PFSK-1 (cell line): ENCODE results near the gene DNAAF5.

Experiments used
- POLR2AphosphoS5 ChIP-seq: IDR thresholded peaks from 2 replicates; pipeline ENCODE4 v1.6.1; 2012; ENCODE audit warnings: low read depth, mild to moderate bottlenecking, control low read depth, low read length, moderate library complexity
- SIN3A ChIP-seq: IDR thresholded peaks from 2 replicates; pipeline ENCODE4 v1.6.1; 2012; ENCODE audit warnings: mild to moderate bottlenecking, low read length, moderate library complexity, borderline replicate concordance; ENCODE audit not compliant: insufficient read depth
- TAF1 ChIP-seq: IDR thresholded peaks from 2 replicates; pipeline ENCODE4 v1.6.1; 2012; ENCODE audit warnings: low read length, control low read depth, borderline replicate concordance; ENCODE audit not compliant: insufficient read depth
- TF ChIP-seq, protein P1 (sequence below), 2 experiments: IDR thresholded peaks; 2 replicates each; pipeline versions ENCODE4 v1.6.1 to v1.8.0; 2011 to 2012; ENCODE audit warnings: low read depth in 2 of 2, low read length in 2 of 2, control low read depth in 1 of 2, inconsistent platforms in 1 of 2, mild to moderate bottlenecking in 1 of 2, moderate library complexity in 1 of 2; ENCODE audit not compliant: insufficient read depth in 1 of 2

DNA sequence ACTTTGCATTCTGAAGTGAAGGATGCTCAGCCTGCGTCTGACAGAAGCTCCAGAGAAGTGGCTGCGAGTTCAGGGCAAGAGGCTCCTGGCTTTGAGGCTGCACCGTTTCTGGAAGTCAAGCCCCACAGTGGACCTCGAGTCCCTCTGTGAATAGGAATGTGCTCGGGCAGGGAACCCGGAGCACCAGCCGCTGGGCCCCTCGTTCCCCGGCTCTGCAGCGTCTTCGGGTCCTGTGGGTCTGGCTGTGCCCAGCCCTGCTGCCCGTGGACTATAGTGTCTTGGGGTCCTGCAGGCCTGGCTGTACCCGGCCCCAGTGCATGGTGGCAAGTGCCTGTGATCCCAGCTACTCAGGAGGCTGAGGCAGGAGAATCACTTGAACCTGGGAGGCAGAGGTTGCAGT lies 45.9 kb downstream of the DNAAF5 start:
- TF ChIP-seq POLR2AphosphoS5 = no peak
- no peak for TF ChIP-seq SIN3A
- TF ChIP-seq TAF1 = no peak
- TF ChIP-seq, protein P1, sequence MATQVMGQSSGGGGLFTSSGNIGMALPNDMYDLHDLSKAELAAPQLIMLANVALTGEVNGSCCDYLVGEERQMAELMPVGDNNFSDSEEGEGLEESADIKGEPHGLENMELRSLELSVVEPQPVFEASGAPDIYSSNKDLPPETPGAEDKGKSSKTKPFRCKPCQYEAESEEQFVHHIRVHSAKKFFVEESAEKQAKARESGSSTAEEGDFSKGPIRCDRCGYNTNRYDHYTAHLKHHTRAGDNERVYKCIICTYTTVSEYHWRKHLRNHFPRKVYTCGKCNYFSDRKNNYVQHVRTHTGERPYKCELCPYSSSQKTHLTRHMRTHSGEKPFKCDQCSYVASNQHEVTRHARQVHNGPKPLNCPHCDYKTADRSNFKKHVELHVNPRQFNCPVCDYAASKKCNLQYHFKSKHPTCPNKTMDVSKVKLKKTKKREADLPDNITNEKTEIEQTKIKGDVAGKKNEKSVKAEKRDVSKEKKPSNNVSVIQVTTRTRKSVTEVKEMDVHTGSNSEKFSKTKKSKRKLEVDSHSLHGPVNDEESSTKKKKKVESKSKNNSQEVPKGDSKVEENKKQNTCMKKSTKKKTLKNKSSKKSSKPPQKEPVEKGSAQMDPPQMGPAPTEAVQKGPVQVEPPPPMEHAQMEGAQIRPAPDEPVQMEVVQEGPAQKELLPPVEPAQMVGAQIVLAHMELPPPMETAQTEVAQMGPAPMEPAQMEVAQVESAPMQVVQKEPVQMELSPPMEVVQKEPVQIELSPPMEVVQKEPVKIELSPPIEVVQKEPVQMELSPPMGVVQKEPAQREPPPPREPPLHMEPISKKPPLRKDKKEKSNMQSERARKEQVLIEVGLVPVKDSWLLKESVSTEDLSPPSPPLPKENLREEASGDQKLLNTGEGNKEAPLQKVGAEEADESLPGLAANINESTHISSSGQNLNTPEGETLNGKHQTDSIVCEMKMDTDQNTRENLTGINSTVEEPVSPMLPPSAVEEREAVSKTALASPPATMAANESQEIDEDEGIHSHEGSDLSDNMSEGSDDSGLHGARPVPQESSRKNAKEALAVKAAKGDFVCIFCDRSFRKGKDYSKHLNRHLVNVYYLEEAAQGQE (IDR thresholded peaks at IDR 0.05; ENCODE audit: insufficient read depth in 1 of 2, low read depth in 2 of 2, low read length in 2 of 2) = no peak
